Umbilical cord (tissue), 2 donors: ENCODE data around the gene AVPI1. TPM values are rescaled to one million over a fixed set of nuclear protein-coding genes. Genes with fewer than 3 reads are reported as not detected.
"Not testable (repeated sequence)": the region's sequence is repeated elsewhere in the genome, so short reads cannot be mapped to it uniquely, and the experiment has no call there.

Experiments used
- DNase-seq: peaks from one replicate; pipeline ENCODE4 v3.0.0-alpha.2; 2015; ENCODE audit warnings: low spot score
- total RNA-seq: library from RNA; depleted of rRNA; stranded (reverse); fragments of >200 nt; gene quantifications from one replicate; pipeline ENCODE4 v1.2.3, GENCODE V29; 2014; ENCODE audit warnings: low replicate concordance; ENCODE audit not compliant: insufficient read depth

Gene AVPI1
- total RNA-seq, 1 donor from 2014 or later = 7.0 TPM

DNA sequence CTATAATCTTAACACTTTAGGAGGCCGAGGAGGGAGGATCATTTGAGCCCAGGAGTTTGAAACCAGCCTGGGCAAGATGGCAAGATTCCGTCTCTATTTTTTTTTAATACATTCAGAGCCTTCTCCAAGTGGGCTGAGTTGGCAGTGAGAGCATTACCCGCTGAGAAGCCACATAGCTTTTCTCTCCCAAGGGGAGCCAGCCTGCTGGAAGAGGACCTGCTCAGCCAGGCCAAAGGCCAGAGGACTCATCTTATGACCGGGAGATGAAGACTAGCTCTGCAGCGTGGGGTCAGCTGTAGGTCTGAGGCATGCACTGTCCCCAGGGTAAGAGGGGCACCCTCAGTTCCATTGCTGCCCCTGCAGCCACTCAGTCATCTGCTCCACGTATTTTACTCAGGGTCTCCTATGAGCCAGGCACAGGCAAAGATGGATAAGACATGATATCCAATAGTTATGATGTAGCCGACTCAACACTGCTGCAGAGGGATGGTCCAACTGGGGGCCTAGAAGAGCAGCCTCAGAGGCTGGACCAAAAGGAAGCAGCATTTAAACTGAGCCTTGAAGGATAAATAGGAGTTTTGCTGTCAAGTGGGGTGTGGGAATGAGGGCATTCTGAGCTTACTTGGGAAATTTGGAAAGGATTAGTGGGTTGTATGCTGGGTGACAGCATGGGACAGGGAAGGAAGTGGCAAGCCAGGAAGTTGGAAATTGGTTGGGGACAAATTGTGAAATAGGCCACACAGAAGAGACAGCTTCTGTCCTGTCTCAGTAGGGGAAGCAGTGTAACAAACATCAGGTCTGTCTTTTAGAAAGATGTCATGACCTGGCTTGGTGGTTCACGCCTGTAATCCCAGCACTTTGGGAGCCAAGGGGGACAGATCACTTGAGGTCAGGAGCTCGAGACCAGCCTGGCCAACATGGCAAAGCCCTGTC is 24.9 kb upstream of the AVPI1 start:
- DNase-seq = no peak

DNA sequence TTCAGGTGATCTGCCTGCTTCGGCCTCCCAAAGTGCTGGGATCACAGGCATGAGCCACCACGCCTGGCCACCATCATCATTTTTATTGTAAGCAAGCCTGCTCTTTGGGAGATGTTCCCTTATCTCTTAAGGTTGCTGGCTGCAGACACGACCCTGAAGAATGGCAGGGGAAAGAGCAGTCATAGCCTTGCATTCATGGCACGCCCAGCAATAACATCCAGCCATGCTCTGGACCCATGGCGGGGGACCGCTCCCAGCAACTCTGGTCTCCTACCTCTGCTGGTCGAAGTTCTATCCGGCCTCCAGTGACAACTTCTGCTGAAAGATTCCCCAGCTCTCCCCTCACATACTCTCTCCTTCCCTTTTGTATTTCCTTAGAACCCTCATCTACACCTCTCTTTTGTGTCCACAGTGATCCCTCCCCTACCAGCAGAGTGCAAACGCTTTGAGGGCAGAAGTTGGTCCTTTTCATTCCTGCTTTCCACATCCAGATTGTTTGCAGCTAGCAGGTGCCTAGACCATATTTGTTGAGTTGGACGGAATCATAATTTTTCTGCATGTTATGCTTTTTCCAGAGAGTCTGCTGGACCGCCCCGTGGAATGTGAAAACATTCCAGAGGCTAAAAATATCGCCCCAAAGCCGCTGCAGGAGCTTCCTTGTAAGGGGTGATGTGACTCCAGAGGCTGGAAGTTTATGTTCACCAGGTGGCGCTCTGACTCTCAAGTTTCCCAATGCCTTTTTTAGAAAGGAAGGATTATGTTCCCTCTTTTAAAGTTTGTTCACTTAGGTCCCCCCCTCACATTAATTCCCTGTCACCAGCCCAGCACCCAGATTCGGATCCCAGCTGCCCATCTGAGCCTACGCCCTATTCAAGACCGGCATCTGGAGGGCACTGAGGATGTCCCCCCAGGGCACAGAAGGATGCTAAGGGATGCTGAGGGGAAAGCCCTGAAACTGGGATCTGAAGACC is 22.2 kb upstream of the AVPI1 start:
- DNase-seq = peak; percentile 96

DNA sequence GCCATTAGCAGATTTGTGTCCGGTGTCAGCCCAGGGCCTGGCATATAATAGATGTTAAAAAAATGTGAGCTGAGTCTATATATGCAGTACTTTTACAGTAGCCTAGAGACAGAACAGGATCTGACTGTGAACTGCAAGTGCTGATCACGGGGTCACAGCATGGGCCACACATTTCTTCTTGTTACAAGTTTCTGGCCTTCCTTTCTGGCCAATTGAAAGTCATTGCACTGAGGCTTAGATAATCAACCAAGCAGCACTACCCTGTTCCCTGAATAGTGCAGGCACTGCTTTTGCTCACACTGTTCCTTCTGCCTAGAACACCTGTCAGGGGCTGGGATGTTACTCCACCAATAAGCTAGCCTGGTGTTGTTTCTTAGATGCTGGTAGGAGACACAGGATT is 21.1 kb upstream of the AVPI1 start:
- no peak for DNase-seq

DNA sequence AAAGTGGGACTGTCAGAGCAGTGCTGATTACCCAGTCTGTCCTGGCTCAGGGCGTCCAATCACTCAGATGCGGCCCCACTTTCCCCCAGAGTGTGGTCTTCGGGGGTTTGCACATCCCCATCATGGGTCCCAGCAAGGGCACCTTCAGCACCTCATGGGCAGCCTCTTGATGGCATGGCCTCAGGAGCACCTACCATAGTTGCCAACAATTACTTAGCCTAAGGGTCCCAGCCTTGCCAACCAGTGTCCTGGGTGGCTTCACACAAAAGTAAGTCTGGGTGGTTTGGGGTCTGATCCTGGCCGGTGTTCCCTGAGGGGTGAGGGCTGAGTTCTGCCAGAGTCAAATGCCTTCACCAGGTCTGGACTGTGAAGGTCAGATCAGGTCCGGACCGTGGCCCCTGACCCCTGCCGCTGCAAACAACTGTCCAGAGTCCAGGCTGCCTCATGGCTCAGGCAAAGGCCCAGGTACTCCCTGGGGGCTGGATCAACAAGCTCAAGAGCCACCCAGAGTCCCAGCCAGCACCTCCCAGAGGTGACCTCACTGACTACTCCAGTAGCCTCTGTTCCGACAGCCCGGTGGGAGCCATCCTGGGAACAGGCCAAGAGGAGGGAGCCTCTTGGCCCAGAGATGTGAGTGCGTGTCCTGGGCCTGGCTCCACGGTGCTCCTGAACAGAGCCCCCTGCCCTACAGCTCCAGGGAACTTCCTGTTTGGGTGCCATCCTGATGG is 20.3 kb upstream of the AVPI1 start:
- DNase-seq = no peak

DNA sequence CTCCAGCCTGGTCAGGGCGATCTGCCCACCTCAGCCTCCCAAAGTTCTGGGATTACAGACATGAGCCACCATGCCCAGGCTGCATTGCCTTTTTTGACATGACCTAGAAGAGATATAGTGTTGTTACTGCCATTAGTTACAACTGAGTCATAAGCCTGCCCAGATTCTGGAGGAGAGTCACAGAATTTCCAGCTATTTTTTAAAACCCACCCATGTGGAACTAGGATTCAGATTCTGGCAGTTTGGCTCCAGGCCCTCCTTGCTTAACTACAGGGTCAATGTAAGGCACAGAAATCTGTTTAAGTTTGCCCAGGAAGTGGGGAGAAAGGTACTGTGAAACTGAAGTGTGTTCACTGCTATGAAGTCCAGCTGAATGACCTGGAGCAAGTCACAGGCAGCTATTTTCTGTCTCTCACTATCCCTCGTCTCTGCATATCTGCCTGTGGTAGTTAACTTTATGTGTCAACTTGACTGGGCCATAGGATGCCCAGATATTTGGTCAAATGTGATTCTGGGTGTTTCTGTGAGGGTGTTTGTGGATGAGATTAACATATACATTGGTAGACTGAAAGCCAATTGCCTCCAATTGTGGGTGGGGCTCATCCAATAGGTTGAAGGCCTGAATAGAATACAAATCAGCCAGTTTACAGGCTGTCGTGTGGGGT is 18.1 kb upstream of the AVPI1 start:
- DNase-seq = no peak

DNA sequence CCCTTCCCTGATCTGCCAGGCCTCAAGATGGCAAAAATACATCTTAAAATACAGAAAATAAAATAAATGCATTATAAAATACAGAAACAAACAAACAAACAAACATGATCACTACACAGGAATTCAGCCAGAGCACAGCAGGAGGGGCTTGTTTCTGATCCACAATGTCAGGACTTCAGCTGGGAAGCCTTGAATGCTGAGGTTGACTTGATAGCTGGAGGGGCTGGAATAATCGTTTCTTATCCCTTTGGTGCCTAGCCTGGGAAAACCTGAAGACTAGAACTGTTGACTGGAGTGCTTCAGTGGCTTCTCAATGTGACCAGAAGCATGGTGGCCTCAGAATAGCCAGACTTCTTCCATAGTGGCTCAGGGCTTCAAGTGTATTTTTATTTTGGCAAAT is 17.3 kb upstream of the AVPI1 start:
- DNase-seq = no peak

DNA sequence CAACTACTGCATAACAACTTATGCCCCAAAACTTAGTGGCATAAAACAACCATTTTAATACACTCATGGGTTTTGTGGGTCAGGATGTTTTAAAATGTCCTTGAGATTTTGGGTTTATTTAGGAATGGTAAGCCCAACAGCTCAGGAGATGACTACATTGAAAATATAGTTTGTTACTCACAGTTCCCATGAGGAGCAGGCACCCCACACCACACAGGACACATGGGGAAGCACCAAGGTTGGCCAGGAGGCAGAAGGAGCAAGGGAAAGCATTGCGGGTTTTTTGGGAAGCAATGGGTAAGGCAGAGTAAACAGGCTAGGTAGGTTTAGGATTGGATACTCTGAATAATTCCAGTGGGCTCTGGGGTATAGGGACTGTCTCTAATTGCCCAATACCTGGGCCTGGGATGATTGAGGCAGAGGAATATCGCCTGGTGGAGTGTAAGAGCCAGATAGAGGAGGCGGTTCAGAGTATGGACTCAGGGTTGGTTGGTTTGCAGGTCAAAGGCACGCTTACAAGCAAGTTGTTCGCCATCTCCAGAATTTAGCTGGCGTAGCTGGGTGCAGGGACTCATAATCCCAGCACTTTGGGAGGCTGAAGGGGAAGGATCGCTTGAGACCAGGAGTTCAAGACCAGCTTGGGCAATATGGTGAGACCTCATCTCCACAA is 16.5 kb upstream of the AVPI1 start:
- no peak for DNase-seq

DNA sequence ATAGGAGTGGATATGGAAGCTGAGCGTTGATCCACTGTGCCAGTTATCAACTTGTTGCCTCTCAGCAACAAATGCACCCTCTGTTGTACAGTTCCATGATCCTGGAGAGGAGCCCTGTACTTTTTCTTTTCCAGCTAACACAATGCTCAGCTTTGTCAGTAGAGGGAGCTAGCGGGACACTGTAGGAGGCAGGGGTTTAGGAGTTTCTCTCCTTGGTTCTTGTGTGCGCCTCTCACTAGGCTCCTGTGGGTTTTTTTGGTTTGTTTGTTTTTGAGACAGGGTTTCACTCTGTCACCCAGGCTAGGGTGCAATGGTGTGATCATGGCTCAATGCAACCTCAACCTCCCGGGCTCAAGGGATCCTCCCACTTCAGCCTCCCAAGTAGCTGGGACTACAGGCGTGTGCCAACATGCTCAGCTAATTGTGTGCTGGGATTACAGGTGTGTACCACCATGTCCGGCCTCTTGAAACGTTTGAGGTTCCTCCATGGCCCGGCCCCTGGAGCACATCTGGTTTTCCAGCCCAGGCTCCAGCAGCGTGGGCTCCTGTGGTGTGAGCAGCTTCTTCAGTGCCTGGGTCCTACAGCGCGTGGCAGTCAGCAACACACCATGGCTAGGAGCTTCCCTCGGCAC is 14.5 kb upstream of the AVPI1 start:
- peak; percentile 85 for DNase-seq

DNA sequence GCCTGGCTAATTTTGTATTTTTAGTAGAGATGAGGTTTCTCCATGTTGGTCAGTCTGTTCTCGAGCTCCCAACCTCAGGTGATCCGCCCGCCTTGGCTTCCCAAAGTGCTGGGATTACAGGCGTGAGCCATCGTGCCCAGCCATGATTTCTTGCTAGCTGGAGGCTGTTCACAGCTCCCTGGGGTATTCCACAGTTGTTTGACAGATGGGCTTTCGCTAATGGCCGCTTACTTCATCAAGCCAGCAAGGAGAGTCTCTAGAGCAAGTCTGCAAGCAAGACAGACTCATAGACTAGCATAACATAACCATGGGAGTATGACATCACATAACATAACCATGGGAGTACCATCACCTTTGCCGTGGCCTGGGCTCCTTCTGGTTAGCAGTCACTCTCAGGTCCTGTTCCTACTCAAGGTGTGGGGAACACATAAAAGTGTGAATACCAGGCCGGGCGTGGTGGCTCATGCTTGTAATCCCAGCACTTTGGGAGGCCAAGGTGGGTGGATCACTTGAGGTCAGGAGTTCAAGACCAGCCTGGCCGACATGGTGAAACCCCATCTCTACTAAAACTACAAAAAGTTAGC is 11.1 kb upstream of the AVPI1 start:
- not testable (repeated sequence) for DNase-seq

DNA sequence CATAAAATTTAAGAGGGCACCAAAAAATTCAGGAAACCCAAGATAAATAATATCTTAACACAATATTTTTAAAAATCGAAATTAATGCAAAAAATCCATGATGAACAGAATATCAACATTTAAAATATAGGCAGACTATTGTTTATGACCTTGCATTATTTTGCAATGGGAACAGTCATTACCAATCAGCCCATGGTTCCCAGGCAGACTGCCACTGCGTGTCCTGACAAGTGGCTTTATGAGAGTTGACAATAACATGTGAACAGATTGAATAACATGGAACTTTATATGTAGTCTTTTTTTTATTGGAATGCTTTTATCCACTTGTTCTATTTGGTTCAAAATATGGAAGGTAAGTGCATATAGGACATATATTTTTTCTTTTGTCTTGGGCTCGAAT is 3.1 kb upstream of the AVPI1 start:
- DNase-seq = no peak

DNA sequence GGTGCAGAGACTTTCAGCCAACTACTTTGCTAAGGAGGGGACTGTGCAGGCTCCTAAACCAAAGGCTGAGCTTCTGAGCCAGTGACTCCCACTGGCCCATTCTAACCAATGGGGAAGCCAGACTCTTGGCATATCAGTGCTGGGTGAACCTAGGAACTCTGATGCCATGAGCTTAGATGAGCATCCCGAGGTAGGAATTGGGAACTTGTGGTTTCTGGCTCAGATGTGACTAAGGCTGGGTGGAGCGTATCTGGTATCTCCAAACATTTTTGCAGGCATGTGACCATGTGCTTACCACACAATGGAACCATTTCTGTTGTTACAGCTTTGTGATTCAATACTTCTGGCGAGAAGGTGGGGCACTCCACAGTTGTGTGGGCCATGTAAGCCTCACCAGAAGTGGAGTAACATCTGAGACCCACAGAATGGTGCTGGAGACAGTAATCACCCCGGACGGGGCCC is 2.5 kb upstream of the AVPI1 start:
- DNase-seq = no peak

DNA sequence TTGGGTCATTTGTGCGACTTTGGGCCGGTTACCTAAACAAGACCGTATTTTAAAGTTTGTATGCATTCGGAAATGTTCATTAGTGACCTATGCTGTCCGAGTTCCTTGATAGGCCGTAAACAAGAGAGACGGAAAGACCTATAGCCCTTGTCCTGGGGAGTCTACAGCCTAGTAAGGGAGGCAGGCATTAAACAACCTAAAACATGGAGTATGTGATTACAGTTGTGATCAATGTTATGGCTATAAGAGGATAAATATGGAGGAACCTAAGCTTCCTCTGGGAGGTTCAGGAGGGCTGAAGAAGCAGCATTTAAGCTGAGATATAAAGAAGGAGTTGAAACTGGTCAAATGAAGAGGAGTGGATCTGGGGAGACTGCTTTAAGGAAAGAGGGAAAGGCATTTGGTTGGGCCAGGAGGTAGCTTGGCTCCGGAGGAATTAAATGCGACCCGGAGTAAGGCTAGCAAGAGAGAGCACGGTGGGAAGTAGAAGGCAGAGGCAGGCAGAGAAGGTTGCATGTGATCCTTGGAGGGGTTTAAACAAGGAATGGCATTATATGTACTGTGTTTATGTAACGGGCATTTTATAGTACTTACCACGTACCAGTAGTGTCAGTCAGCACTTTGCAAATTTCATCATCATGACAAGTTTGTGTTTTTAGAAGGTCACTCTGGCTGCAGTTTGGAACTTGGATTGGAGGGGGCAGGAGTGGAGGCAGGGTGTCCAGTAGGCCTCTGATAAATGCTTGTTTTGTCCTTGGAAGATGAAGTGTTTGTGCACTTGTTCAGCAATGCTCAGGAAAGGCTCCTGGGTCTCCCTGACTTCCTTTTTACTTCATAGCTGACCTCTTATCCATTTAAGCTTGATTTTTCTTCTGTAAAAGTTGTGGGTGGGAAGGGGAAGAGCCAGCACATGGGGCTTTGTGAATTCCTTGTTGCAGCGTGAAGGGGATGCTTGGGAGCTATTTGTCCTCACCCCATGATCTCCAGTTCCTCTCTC is 1.0 kb upstream of the AVPI1 start:
- peak; percentile 24 for DNase-seq

DNA sequence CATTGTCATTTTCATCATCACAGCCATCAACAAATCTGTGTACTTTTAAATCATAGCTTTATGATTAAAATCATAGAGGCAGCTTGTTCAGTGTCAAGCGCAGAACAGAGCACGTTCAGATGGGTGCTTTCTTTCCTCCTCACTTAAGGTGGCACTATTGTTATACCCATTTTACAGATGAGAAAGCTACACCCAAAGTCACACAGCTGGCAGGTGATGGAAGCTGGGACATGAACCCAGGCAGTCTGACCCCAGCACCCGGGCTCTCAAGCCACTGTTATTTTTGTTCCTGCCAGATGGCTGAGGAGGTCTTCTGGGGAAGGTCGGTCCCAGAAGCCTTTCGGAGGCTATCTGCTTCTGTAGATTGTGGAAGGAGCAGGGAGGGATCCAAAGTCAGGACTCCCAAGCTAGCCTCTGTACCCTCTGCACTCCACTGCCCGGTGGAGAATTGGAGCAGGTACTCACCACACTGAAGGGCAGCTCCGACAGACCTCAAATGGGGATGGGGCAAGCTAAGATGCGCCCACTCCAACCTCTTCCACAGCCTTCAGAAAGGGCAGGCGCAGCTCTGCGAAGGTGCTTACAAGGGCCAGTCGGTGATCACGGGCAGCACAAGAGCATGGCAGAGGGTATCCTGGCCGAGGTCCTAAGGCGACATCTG is 610 bp downstream of the AVPI1 start:
- no peak for DNase-seq

DNA sequence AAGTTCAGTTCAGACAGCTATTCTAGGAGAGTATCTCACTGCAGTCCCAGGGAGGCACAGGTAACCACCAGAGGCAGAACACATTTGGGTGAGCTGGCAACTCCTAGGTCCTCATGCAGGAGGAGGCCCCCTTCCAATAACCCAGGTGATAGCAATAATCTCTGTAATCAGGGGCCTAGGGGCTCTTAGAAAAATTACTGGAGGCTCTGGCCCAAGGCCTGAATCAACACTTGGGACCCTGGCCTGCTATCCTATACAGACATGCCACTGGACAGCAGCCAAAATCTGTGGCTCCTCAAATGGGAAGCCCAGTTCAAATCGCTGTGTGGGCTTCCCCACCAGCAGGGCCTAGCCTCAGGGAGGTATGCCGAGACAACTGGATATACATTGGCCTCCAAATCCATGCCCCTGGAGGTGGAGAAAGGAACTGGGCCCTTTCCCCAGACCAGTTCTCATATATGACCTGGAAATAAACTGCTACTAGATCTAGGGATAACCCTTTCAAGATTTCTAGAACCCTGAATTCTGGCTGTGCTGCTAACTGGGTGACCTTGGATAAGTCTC is 1.6 kb downstream of the AVPI1 start:
- no peak for DNase-seq

DNA sequence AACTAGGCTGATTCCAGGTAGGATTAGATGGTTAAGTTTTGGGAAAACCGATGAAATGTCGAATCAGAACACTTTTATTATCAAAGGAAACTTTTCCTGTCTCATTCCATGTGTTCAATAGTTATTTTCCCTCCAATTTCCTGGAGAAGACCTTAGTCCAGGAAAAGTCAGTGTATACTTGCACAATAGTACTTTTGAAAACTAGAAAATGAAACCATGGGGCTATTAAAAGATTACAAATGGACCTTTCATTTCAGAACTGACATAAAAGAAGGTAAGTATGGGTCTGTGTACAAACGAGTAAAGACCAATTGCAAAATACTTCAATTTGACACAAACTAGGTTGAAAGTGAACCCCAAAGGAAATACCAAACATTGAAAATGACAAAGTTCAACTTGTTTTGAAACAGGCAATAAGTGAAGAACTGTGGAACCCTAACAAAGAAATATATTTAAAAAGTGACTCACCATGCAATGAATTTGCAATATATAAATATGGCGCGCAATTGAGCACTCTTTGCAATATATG is 2.1 kb downstream of the AVPI1 start:
- no peak for DNase-seq

DNA sequence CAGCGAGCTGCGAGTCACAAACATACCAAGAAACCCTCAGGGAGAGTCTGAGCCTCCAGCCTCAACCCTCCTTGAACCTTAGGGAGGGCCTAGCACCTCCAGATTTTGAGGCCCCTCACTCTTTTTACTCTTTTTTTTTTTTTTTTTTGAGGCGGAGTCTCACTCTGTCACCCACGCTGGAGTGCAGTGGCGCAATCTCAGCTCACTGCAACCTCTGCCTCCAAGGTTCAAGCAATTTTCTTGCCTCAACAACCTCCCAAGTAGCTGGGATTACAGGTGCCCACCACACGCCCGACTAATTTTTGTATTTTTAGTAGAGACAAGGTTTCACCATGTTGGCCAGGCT is 2.7 kb downstream of the AVPI1 start:
- not testable (repeated sequence) for DNase-seq
